ENCODE measurements around the gene PDE6G.

Gene PDE6G

GRCh38 chr17:81700353-81701287 lies 44.3 kb upstream of the PDE6G start:
- TF ChIP-seq, protein P1, sequence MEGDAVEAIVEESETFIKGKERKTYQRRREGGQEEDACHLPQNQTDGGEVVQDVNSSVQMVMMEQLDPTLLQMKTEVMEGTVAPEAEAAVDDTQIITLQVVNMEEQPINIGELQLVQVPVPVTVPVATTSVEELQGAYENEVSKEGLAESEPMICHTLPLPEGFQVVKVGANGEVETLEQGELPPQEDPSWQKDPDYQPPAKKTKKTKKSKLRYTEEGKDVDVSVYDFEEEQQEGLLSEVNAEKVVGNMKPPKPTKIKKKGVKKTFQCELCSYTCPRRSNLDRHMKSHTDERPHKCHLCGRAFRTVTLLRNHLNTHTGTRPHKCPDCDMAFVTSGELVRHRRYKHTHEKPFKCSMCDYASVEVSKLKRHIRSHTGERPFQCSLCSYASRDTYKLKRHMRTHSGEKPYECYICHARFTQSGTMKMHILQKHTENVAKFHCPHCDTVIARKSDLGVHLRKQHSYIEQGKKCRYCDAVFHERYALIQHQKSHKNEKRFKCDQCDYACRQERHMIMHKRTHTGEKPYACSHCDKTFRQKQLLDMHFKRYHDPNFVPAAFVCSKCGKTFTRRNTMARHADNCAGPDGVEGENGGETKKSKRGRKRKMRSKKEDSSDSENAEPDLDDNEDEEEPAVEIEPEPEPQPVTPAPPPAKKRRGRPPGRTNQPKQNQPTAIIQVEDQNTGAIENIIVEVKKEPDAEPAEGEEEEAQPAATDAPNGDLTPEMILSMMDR (IDR thresholded peaks at IDR 0.05; ENCODE audit: low read depth, low read length), result no peak
- H3K4me3 ChIP-seq (ENCODE audit: low read depth, low read length), result no peak overlapping the region

- H3K4me3 ChIP-seq (ENCODE audit: low read depth, low read length), result no peak overlapping the region
- TF ChIP-seq, protein P1 (IDR thresholded peaks at IDR 0.05; ENCODE audit: low read depth, low read length), result no peak
Observed at GRCh38 chr17:81697261-81698044, 41.1 kb upstream of the PDE6G start.

GRCh38 chr17:81696218-81696941 lies 40.0 kb upstream of the PDE6G start:
- no peak overlapping the region for H3K4me3 ChIP-seq (ENCODE audit: low read depth, low read length)
- TF ChIP-seq, protein P1 (IDR thresholded peaks at IDR 0.05; ENCODE audit: low read depth, low read length), result no peak

- H3K4me3 ChIP-seq (ENCODE audit: low read depth, low read length), result no peak overlapping the region
- TF ChIP-seq, protein P1 (IDR thresholded peaks at IDR 0.05; ENCODE audit: low read depth, low read length), result no peak
Observed at GRCh38 chr17:81695801-81696200, 39.5 kb upstream of the PDE6G start.

DNA sequence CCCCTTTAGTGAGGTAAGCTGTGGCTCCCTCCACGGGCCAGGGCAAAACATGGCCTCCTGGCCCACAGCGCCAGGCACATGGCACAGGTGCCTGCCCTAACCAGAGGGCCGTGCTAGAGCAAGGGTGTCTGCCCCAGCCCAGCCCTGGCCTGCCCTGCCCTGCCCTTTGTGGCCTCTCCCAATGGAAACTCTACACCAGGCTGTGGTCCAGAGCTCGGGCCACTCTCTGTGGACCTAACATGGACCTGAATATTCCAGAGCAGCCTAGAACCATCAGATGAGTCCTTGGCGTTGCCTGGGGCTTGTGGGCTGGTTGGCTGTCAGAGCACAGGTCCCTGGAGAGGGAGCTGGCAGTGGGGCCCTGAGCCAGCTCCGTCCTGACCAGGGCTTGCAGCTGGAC lies 38.9 kb upstream of the PDE6G start:
- TF ChIP-seq, protein P1 (IDR thresholded peaks at IDR 0.05; ENCODE audit: low read depth, low read length), result no peak
- no peak overlapping the region for H3K4me3 ChIP-seq (ENCODE audit: low read depth, low read length)

GRCh38 chr17:81694810-81695209 lies 38.5 kb upstream of the PDE6G start:
- H3K4me3 ChIP-seq (ENCODE audit: low read depth, low read length), result no peak overlapping the region
- TF ChIP-seq, protein P1 (IDR thresholded peaks at IDR 0.05; ENCODE audit: low read depth, low read length), result no peak

Data from WI38 (cell line).